SU-DHL-6 (cell line): ENCODE data around the gene NGLY1.

ENCODE experiments used
- H2AFZ ChIP-seq: fragments of 200-600 bp; sonication (generic); 2 replicates; pipeline ENCODE4 v1.6.1; 2014; ENCODE audit warnings: low read depth, mild to moderate bottlenecking, moderate library complexity, mixed read lengths, antibody characterized with exemption, low read length; ENCODE audit not compliant: severe bottlenecking
- H3F3A ChIP-seq: fragments of 200-600 bp; shearing (Covaris generic); 2 replicates; pipeline ENCODE4 v1.6.0; 2016; ENCODE audit warnings: antibody characterized with exemption, mild to moderate bottlenecking; ENCODE audit not compliant: insufficient read depth
- H3K27ac ChIP-seq: fragments of 200-600 bp; sonication (generic); 2 replicates; pipeline ENCODE4 v1.5.1; 2016; ENCODE audit warnings: low read depth, mild to moderate bottlenecking, low read length, moderate library complexity, mixed read lengths
- H3K27me3 ChIP-seq: fragments of 200-600 bp; sonication (generic), shearing (Covaris generic); 2 replicates; pipeline ENCODE4 v1.6.0; 2014; ENCODE audit warnings: mild to moderate bottlenecking, low read length
- H3K36me3 ChIP-seq: fragments of 200-600 bp; sonication (generic); 2 replicates; pipeline ENCODE4 v1.6.1; 2014; ENCODE audit warnings: mild to moderate bottlenecking, low read length, mixed read lengths
- H3K4me2 ChIP-seq: fragments of 300-600, 200-600 bp; shearing (Covaris generic), sonication (generic); 2 replicates; pipeline ENCODE4 v1.6.0; 2014; ENCODE audit warnings: low read length, low read depth, mild to moderate bottlenecking; ENCODE audit not compliant: poor library complexity, severe bottlenecking
- H3K4me3 ChIP-seq: fragments of 200-600 bp; sonication (generic); 2 replicates; pipeline ENCODE4 v1.5.1; 2014; ENCODE audit warnings: antibody characterized with exemption, low read length, mild to moderate bottlenecking, mixed read lengths; ENCODE audit not compliant: insufficient read depth, poor library complexity, severe bottlenecking
- H3K79me2 ChIP-seq: fragments of 200-600 bp; sonication (generic); 2 replicates; pipeline ENCODE4 v1.6.1; 2014; ENCODE audit warnings: mild to moderate bottlenecking, low read length, moderate library complexity; ENCODE audit not compliant: insufficient read depth
- H3K9ac ChIP-seq: fragments of 200-600 bp; sonication (generic); 2 replicates; pipeline ENCODE4 v1.7.0; 2014; ENCODE audit warnings: mild to moderate bottlenecking, low read length
- H3K9me2 ChIP-seq: fragments of 200-600 bp; sonication (generic); replicated peaks from 2 replicates; pipeline ENCODE4 v1.6.1; 2014; ENCODE audit warnings: low read length; ENCODE audit not compliant: insufficient read depth
- H3K9me3 ChIP-seq: fragments of 200-600 bp; sonication (generic); 2 replicates; pipeline ENCODE4 v1.6.1; 2014; ENCODE audit warnings: low read length, mixed read lengths; ENCODE audit not compliant: insufficient read depth
- H4K20me1 ChIP-seq: fragments of 200-600 bp; sonication (generic); 2 replicates; pipeline ENCODE4 v1.6.1; 2014; ENCODE audit warnings: low read depth, mild to moderate bottlenecking, antibody characterized with exemption, low read length, moderate library complexity, mixed read lengths
- CTCF ChIP-seq: fragments of 200-600 bp; sonication (generic); IDR thresholded peaks from one replicate; pipeline ENCODE4 v1.5.1; 2017; ENCODE audit warnings: antibody characterized with exemption, mild to moderate bottlenecking, low read length, moderate library complexity; ENCODE audit not compliant: insufficient read depth, poor library complexity, severe bottlenecking
- EZH2phosphoT487 ChIP-seq: fragments of 200-600 bp; sonication (generic), shearing (Covaris generic); conservative IDR thresholded peaks from 2 replicates; pipeline ENCODE4 v1.6.1; 2018; ENCODE audit warnings: mild to moderate bottlenecking, antibody characterized with exemption, low read length, moderate library complexity, mixed read lengths

Gene NGLY1

GRCh38 chr3:25775936-25776335 is 7.3 kb downstream of the NGLY1 start:
- H3K27ac ChIP-seq: no peak overlapping the region
- no peak for TF ChIP-seq EZH2phosphoT487
- no peak for TF ChIP-seq CTCF
- no peak overlapping the region for H3K4me2 ChIP-seq
- peaks cover 9% of the 10 kb centered on the region; the same call in 1 of the 2 replicates for H3K9me3 ChIP-seq
- no peak overlapping the region for H3K4me3 ChIP-seq
- H2AFZ ChIP-seq: no peak overlapping the region
- peaks cover 10% of the 10 kb centered on the region; the same call in 1 of the 2 replicates for H4K20me1 ChIP-seq
- H3K36me3 ChIP-seq: peaks cover 50% of the 10 kb centered on the region
- peaks cover 8% of the 10 kb centered on the region; the same call in 1 of the 2 replicates for H3F3A ChIP-seq
- no peaks in the 10 kb centered on the region for H3K27me3 ChIP-seq
- no peak overlapping the region for H3K9ac ChIP-seq
- H3K79me2 ChIP-seq: peaks cover 44% of the 10 kb centered on the region
- no peaks in the 10 kb centered on the region for H3K9me2 ChIP-seq

- Histone ChIP-seq H3K4me2 (peak overlapping the region; percentile 43), H3K36me3 (peaks cover 11% of the 10 kb centered on the region), H3K4me3 (no peak overlapping the region), H3K9me2 (no peaks in the 10 kb centered on the region), H3K27ac (peak overlapping the region; percentile 45; the same call in 1 of the 2 replicates), H3K79me2 (peaks cover 40% of the 10 kb centered on the region), H3K9ac (no peak overlapping the region), H2AFZ (no peak overlapping the region), H3K9me3 (peaks cover 10% of the 10 kb centered on the region; the same call in 1 of the 2 replicates), H4K20me1 (no peaks in the 10 kb centered on the region), H3F3A (0 out of 2 replicates have a peak, but pooled peaks cover 2% of the 10 kb centered on the region), H3K27me3 (no peaks in the 10 kb centered on the region)
- TF ChIP-seq EZH2phosphoT487: no peak
- no peak for TF ChIP-seq CTCF
These were observed 14.4 kb downstream of the NGLY1 start for GRCh38 chr3:25768851-25769250.

- H3K27me3 ChIP-seq: no peaks in the 10 kb centered on the region
- H3K27ac ChIP-seq: no peak overlapping the region
- no peaks in the 10 kb centered on the region; the same call in 1 of the 2 replicates for H4K20me1 ChIP-seq
- TF ChIP-seq CTCF (no peak), EZH2phosphoT487 (no peak)
- no peak overlapping the region for H3K4me3 ChIP-seq
- 0 out of 2 replicates have a peak, but pooled peaks cover 4% of the 10 kb centered on the region for H3K79me2 ChIP-seq
- H3K4me2 ChIP-seq: no peak overlapping the region
- H3K36me3 ChIP-seq: peaks cover 57% of the 10 kb centered on the region
- H3F3A ChIP-seq: no peaks in the 10 kb centered on the region
- no peaks in the 10 kb centered on the region for H3K9me3 ChIP-seq
- no peak overlapping the region for H2AFZ ChIP-seq
- H3K9me2 ChIP-seq: no peaks in the 10 kb centered on the region
- no peak overlapping the region for H3K9ac ChIP-seq
These were observed 31.5 kb downstream of the NGLY1 start for GRCh38 chr3:25751725-25752124.
